Stimulated activated CD4-positive, alpha-beta T cell treated with anti-CD3 and anti-CD28 coated beads, Interleukin-2, amount 100 ng/mL, for 4 hours (primary cell): Measurements from ENCODE around the gene RAB3C.

Experiments used
- DNase-seq: peaks from one replicate; pipeline ENCODE4 v3.0.0-alpha.2; 2020; ENCODE audit warnings: low read depth

RAB3C gene

GRCh38 chr5:58774937-58775336 is 192.1 kb downstream of the RAB3C start:
- DNase-seq = no peak

GRCh38 chr5:58775701-58776262 is 192.9 kb downstream of the RAB3C start:
- DNase-seq = no peak

- no peak for DNase-seq
Observed at GRCh38 chr5:58776559-58776958, 193.7 kb downstream of the RAB3C start.

DNA sequence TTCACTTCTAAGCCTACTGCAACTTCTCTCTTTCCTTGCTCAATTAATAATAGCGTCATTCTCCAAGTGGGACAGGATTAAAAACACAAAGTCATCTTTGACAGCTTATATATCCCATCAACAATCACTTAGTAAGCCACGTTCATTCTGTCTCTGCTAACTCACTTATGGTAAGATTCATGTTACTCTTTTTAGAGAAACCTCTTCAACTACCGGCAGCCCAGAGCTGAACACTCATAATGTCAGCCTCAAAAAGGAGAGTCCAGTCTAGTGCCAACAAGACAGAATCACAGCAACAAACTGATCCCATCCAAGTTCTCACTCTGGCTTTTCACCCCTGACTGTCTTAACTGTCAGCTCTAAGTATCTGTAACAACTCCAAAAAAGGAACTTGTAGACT is 196.0 kb downstream of the RAB3C start:
- DNase-seq = no peak

- DNase-seq = no peak
Observed at GRCh38 chr5:58786035-58786434, 203.2 kb downstream of the RAB3C start.

GRCh38 chr5:58786711-58787303 is 203.9 kb downstream of the RAB3C start:
- no peak for DNase-seq

- DNase-seq = no peak
Observed at GRCh38 chr5:58787987-58788386, 205.1 kb downstream of the RAB3C start.

- no peak for DNase-seq
Observed at GRCh38 chr5:58793888-58794657, 211.2 kb downstream of the RAB3C start.

GRCh38 chr5:58794875-58795274 is 212.0 kb downstream of the RAB3C start:
- no peak for DNase-seq

GRCh38 chr5:58795327-58795726 is 212.5 kb downstream of the RAB3C start:
- no peak for DNase-seq

DNA sequence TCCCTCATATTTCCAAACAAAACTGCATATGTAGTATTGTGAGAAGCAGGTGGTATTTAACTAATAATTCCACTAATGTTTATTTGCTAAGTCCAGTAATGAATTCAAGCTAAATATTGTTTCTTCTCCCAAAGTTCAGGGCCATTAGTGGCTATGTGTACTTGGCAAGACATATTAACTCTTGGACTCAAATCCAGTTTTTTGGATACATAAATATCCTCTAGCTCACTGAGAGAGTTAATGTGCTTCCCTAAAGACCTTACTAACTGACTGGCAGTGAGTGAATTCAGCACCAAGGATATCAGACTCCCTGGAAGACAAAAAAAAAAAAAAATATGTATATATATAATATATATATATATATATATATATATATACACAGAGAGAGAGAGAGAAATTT is 214.1 kb downstream of the RAB3C start:
- DNase-seq = no peak

GRCh38 chr5:58800356-58800755 is 217.5 kb downstream of the RAB3C start:
- no peak for DNase-seq

GRCh38 chr5:58800861-58801540 is 218.1 kb downstream of the RAB3C start:
- DNase-seq = no peak

DNA sequence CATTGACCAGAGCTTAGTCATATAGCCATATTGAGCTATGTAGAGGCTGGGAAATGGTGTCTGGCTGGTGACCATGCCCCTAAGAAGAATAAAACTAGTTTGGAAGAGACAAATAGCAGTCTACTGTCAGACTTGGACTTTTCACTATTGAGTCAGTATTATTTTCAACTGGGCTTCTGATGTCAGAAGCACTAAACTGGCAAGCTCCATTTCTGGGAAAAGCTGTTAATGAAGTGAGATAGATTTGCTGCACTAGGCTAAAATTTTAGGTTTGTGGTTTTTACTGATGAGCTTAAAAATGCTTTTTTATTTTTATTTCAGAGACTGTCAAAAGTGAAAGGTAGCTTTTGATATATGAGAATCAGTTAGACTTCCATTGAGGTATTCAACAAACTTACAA is 220.2 kb downstream of the RAB3C start:
- DNase-seq = no peak

DNA sequence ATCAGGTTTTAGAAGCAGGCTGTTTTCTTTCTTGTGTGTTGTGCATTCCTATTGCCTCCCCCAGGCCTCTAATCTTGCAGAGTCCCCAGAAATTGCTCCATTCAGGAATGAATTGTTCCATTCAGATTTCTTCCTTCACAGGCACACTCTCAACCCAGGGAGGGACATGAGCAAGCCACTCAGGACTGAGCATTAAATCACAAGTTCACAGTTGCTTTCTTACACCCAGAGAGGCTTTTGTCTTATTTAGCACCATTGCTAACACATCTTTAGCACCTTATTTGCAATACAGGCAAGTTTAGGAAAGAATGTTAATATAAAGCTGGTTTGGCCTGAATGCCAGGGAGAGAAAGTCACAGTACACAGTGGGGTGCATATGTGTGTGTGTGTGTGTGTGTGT is 221.4 kb downstream of the RAB3C start:
- no peak for DNase-seq

- DNase-seq = no peak
Observed at GRCh38 chr5:58810086-58810485, 227.2 kb downstream of the RAB3C start.

DNA sequence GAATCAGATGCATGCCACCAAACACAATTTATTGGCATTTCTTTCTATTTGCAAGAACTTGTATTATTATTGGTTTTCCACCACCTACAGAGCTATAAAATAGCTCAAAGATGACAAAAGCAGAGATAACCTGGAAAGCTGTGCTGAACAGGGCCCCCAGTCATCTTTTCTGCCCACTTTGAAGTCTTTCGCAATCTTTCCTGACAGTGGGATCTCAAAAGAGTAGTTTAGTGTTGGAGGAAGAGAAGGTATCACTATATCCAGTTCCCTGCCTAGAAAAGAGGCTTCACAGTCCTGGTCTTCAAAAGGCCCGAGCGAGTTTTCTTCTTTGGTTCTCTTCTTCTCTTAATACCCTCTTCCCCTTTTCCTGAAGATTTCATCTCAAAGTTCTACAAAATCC is 231.0 kb downstream of the RAB3C start:
- no peak for DNase-seq

DNA sequence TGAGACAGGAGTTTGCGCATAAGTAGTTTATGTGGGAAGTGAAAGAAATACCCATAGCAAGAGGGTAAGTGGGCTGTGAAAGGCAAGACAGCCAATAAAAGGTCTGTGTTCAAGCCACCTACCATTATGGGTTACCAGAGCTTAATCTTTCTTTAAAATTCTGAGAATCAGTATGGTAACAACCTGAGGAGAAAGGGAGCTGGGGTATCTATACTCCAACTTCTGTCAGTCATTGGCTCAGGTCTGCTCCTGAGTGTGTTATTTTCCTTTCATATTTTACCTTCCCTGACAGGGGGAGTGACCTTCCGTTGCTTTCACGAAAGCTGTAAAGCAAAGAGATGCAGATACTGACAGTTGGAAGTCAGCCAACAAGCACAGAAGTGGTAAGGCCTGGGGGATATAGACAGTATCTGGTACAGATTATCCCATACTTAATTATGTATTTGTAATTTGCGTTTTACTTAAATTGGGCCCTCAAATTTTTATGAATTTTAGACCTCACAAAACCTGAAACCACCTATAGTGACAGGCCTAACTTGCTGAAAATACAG is 233.4 kb downstream of the RAB3C start:
- DNase-seq = no peak

GRCh38 chr5:58818465-58818864 is 235.6 kb downstream of the RAB3C start:
- no peak for DNase-seq

GRCh38 chr5:58825441-58825840 is 242.6 kb downstream of the RAB3C start:
- DNase-seq = no peak

- no peak for DNase-seq
Observed at GRCh38 chr5:58825899-58826298, 243.0 kb downstream of the RAB3C start.

DNA sequence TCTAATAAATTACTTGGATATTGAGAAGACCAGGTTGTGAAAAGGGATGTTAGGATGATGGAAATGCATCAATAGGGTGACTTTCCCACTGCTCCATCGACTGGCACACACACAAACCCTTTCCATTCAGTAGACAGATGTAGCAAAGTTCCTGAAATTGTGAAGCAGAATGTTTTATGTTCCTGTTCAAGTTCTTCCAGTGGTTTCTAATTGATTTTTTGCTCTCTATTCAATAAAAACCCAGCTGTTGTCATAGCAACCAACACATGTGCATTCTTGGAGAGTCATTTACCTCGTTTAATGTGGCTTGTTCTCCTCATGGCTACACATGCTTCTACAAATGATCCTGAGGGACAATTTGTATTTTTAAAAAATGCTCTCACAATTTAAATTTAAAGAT is 244.6 kb downstream of the RAB3C start:
- no peak for DNase-seq

DNA sequence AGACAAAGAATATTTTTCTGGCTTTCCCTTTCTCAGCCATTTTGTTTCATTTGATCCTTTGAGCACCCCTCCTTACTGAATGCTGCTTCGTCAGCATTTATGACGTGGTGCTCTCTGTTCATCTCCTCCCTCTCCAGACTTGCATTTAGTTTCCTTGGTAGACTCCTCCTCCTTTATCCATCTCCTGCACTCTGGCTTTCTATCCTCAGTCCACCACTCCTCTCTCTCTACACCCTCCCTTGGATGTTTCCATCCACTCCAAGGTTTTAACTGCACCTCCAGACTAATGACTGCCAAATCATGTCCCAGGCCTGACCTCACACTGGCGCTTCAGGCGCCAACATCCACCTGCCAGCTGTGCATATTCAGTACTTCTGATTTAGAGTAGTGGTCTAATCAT is 245.4 kb downstream of the RAB3C start:
- DNase-seq = no peak
